Measurements from ENCODE around the gene SGSM2. TPM values are rescaled to one million over a fixed set of nuclear protein-coding genes. Genes with fewer than 3 reads are reported as not detected.

The SGSM2 gene
- polyA plus RNA-seq, 1 donor from 2014 or later: 222 TPM

DNA sequence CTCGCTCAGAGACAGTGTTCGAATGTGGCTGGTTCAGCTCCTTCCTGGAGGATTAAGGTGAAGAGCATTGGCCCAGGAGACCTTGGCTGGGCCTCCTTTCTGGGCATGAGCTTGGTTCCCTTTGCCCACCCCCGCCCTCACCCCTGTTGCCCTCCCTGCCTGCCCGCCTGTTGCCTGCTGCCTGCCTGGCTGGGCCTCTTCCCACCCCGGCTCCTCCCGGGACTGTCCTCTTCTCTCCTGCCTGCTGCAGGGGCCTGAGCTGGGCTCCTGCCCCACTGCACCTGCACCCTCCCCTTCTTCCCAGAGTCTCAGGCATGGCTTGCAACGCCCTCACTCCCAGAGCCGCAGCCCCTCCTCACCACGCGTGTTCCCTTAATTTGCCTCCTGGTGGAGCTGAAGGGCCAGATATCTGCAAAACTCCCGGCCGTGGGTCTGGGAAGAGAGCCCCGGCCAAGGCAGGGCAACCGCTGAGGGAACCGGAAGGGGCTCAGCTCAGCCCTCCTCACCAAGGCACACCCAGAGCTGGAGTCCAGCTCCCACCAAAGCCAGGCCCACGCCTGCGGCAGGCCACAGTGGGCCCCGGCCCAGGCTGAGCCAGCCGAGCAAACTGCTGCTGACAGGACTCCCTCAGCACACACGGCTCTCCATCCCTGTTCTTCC lies 32.4 kb downstream of the SGSM2 start:
- H3K79me2 ChIP-seq (replicated peaks; ENCODE audit: insufficient read depth, low read length): no peaks in the 10 kb centered on the region
- H4K20me1 ChIP-seq (ENCODE audit: insufficient read depth): no peaks in the 10 kb centered on the region
- H3K27ac ChIP-seq (ENCODE audit: low read length): no peak overlapping the region
- H3K9me3 ChIP-seq (ENCODE audit: low read length): no peaks in the 10 kb centered on the region
- TF ChIP-seq, protein P1, sequence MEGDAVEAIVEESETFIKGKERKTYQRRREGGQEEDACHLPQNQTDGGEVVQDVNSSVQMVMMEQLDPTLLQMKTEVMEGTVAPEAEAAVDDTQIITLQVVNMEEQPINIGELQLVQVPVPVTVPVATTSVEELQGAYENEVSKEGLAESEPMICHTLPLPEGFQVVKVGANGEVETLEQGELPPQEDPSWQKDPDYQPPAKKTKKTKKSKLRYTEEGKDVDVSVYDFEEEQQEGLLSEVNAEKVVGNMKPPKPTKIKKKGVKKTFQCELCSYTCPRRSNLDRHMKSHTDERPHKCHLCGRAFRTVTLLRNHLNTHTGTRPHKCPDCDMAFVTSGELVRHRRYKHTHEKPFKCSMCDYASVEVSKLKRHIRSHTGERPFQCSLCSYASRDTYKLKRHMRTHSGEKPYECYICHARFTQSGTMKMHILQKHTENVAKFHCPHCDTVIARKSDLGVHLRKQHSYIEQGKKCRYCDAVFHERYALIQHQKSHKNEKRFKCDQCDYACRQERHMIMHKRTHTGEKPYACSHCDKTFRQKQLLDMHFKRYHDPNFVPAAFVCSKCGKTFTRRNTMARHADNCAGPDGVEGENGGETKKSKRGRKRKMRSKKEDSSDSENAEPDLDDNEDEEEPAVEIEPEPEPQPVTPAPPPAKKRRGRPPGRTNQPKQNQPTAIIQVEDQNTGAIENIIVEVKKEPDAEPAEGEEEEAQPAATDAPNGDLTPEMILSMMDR (IDR thresholded peaks at IDR 0.05; ENCODE audit: poor library complexity, severe bottlenecking): peak; percentile 15
- no peak for TF ChIP-seq TAF1 (IDR thresholded peaks at IDR 0.05; ENCODE audit: low read depth)
- no peak overlapping the region for H2AFZ ChIP-seq (ENCODE audit: low read depth, low read length)
- no peak overlapping the region for H3K4me2 ChIP-seq (ENCODE audit: low read length)
- H3K27me3 ChIP-seq (ENCODE audit: insufficient read depth, low read depth, low read length): no peaks in the 10 kb centered on the region
- H3K9me2 ChIP-seq (ENCODE audit: insufficient read depth, low read length): no peaks in the 10 kb centered on the region
- no peaks in the 10 kb centered on the region for H3K36me3 ChIP-seq (ENCODE audit: insufficient read depth, low read length)
- no peak overlapping the region for H3K9ac ChIP-seq (ENCODE audit: low read length)
- H3K4me3 ChIP-seq (ENCODE audit: low read length): no peak overlapping the region
- no peaks in the 10 kb centered on the region for H3F3A ChIP-seq (ENCODE audit: insufficient read depth, low read length, poor library complexity, severe bottlenecking)

DNA sequence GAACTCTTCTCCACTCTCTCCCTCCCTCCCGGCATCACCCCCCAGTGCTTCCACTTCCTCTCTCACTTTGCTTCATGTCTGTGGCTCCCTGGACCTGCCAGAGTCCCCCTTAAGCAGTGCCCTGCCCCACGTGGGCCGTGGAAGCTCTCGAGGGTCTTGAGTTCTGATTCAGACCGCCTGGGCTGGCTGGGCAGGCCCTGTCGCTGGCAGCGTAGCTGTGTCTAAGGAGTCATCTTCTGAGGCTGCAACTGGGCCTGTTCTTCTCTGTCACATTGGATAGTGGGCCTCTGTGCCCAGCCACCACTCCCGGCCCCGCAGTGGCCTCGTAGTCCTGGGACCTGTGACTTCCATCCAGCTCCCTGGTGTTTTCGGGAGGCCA lies 32.9 kb downstream of the SGSM2 start:
- no peak overlapping the region for H2AFZ ChIP-seq (ENCODE audit: low read depth, low read length)
- H3K9me3 ChIP-seq (ENCODE audit: low read length): no peaks in the 10 kb centered on the region
- H3K4me2 ChIP-seq (ENCODE audit: low read length): no peak overlapping the region
- no peak overlapping the region for H3K9ac ChIP-seq (ENCODE audit: low read length)
- TF ChIP-seq MXI1 (conservative IDR thresholded peaks at IDR 0.05; ENCODE audit: poor library complexity, severe bottlenecking) (no peak), EZH2 (IDR thresholded peaks at IDR 0.05; ENCODE audit: borderline replicate concordance, insufficient read depth, low read length, poor library complexity, severe bottlenecking) (no peak), POLR2AphosphoS5 (IDR thresholded peaks at IDR 0.05) (no peak), EP300 (conservative IDR thresholded peaks at IDR 0.05; ENCODE audit: poor library complexity, severe bottlenecking) (no peak), SMC3 (conservative IDR thresholded peaks at IDR 0.05; ENCODE audit: poor library complexity) (no peak), RAD21 (conservative IDR thresholded peaks at IDR 0.05) (no peak), TAF1 (IDR thresholded peaks at IDR 0.05; ENCODE audit: low read depth) (no peak)
- TF ChIP-seq, protein P1 (IDR thresholded peaks at IDR 0.05; ENCODE audit: poor library complexity, severe bottlenecking): no peak
- TF ChIP-seq, protein P2, sequence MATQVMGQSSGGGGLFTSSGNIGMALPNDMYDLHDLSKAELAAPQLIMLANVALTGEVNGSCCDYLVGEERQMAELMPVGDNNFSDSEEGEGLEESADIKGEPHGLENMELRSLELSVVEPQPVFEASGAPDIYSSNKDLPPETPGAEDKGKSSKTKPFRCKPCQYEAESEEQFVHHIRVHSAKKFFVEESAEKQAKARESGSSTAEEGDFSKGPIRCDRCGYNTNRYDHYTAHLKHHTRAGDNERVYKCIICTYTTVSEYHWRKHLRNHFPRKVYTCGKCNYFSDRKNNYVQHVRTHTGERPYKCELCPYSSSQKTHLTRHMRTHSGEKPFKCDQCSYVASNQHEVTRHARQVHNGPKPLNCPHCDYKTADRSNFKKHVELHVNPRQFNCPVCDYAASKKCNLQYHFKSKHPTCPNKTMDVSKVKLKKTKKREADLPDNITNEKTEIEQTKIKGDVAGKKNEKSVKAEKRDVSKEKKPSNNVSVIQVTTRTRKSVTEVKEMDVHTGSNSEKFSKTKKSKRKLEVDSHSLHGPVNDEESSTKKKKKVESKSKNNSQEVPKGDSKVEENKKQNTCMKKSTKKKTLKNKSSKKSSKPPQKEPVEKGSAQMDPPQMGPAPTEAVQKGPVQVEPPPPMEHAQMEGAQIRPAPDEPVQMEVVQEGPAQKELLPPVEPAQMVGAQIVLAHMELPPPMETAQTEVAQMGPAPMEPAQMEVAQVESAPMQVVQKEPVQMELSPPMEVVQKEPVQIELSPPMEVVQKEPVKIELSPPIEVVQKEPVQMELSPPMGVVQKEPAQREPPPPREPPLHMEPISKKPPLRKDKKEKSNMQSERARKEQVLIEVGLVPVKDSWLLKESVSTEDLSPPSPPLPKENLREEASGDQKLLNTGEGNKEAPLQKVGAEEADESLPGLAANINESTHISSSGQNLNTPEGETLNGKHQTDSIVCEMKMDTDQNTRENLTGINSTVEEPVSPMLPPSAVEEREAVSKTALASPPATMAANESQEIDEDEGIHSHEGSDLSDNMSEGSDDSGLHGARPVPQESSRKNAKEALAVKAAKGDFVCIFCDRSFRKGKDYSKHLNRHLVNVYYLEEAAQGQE (IDR thresholded peaks at IDR 0.05; ENCODE audit: borderline replicate concordance): no peak
- H4K20me1 ChIP-seq (ENCODE audit: insufficient read depth): no peaks in the 10 kb centered on the region
- no peaks in the 10 kb centered on the region for H3K9me2 ChIP-seq (ENCODE audit: insufficient read depth, low read length)
- H3K36me3 ChIP-seq (ENCODE audit: insufficient read depth, low read length): no peaks in the 10 kb centered on the region
- no peaks in the 10 kb centered on the region for H3K27me3 ChIP-seq (ENCODE audit: insufficient read depth, low read depth, low read length)
- H3K79me2 ChIP-seq (replicated peaks; ENCODE audit: insufficient read depth, low read length): no peaks in the 10 kb centered on the region
- no peak overlapping the region for H3K4me3 ChIP-seq (ENCODE audit: low read length)
- no peaks in the 10 kb centered on the region for H3F3A ChIP-seq (ENCODE audit: insufficient read depth, low read length, poor library complexity, severe bottlenecking)
- H3K27ac ChIP-seq (ENCODE audit: low read length): no peak overlapping the region
